DMS79 treated with DMSO at 0.1 percent for 48 hours (cell line): ENCODE data around the gene HPS5.

Experiments used
- DNase-seq: peaks from one replicate; lab custom pipeline; 2025; lab: John Stamatoyannopoulos, UW

HPS5 gene

DNA sequence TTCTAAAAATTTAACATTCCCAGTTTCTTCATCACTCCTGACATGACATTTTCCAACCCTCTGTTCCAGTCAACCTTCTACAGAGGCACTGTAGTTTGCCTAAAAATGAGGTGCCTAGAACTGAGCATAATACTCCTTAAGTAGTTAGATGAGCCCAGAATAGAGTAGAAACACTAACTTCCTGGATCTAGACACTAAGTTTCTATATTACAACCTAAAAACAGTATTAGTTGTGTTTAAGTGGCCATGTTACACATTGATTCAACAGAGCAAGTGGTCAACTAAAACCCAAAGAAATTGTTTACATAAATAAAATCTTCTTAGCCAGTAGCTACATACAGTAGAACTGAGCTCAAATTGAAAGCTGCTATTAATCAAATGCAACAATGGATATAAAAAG, 1.3 kb downstream of the HPS5 start:
- DNase-seq = no peak

DNA sequence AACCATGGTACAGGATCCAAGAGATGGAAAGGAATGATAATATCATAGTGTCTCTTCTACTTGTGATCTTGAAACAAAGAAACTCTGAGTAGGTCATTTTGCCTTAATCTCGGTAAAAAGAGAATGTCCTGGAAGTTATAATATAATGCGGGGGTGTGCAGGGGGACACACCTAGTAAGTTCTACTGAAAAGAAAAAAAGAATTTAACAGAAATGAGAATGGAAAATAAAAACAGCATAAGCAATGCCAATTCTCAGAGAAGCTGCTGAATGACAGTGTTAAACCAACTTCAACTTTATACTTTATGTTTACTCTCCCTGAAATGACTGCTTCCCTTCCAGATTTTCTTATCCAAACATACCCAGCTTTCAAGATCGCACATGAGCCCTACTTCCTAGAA, 2.0 kb downstream of the HPS5 start:
- no peak for DNase-seq

DNA sequence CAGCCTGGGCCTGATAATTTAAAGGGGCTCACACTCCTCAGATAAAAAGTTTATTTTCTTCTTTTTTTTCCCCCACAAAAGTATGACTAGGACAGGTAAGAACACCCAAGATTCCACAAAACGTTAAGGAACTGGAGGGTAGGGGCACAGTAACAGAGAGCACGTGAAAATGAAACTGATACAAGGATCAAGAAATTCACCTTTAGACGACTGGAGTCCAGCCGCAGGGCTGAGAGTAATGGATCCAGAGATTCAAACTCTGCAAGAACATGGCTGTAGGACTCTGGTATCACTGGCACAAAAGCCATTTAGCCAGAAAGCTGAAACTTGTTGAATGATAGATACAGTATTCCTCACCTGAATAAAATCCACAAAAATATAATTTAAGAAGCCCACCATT, 4.4 kb downstream of the HPS5 start:
- no peak for DNase-seq

DNA sequence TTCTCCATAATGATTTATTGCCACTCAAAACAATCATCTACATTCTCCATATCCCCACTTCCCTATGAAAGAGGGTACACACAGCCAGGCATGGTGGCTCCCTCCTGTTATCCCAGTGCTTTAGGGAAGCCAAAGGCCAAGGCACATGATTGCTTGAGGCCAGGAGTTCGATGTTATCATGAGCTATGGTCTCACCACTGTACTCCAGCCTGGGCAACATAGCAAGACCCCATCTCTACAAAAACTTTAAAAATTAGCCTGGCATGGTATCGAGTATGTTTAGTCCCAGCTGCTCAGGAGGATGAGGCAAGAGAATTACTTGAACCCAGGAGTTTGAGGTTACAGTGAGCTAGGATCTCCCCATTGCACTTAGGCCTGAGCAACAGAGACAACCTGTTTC, 6.0 kb downstream of the HPS5 start:
- DNase-seq = no peak

DNA sequence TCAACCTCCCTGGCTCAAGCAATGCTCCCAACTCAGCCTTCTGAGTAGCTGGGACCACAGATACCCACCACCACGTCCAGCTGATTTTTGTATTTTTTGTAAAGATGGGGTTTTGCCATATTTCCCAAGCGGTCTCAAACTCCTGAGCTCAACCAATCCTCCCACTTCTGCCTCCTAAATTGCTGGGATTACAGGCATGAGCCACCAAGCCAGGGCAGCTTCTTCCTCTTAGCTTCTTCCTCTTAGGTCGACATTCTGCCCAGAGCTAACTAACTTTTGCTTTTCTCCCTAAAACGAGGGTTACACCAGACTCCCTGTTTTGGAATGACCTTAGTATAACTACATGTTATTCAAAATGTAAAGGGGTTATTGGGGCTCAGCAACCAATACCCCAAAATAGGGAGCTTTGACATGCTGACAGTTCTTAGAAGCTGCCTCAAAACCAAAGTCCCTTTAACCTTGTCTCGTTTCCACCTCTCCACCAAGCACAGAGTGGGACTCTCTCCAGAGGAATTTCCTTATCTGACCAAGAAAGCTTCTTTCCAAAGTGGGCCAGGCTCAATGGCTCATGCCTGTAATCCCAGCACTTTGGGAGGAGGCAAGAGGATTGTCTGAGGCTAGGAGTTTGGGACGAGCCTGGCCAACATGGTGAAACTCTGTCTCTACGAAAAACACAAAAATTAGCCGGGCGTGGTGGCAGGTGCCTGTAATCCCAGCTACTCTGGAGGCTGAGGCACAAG, 7.0 kb downstream of the HPS5 start:
- no peak for DNase-seq

DNA sequence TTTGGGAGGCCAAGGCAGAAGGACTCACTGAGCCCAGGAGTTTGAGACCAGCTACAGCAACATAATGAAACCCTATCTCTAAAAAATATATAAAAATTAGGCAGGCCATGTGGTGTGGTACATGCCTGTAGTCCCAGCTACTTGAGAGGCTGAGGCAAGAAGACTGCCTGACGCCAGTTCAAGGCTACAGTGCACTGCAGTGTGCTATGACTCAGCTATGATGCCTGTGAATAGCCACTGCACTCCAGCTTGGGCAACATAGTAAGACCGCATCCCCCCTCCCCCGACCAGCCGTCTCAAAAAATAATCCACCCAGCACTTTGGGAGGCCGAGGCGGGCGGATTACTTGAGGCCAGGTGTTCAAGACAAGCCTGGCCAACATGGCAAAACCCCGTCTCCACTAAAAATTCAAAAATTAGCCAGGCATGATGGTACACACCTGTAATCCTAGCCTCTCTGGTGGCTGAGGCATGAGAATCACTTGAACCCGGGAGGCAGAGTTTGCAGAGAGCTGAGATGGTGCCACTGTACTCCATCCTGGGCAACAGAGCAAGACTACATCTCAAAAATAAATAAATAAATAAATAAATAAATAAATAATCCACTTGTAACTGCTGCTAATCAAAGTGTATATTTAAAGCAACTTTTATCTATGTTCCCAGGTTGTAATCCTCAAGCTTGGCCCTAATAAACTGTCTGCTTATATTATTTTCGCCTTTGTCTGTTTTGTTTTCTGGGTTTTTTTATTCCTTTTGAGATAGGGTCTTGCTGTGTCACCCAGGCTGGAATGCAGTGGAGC, 7.8 kb downstream of the HPS5 start:
- DNase-seq = no peak

DNA sequence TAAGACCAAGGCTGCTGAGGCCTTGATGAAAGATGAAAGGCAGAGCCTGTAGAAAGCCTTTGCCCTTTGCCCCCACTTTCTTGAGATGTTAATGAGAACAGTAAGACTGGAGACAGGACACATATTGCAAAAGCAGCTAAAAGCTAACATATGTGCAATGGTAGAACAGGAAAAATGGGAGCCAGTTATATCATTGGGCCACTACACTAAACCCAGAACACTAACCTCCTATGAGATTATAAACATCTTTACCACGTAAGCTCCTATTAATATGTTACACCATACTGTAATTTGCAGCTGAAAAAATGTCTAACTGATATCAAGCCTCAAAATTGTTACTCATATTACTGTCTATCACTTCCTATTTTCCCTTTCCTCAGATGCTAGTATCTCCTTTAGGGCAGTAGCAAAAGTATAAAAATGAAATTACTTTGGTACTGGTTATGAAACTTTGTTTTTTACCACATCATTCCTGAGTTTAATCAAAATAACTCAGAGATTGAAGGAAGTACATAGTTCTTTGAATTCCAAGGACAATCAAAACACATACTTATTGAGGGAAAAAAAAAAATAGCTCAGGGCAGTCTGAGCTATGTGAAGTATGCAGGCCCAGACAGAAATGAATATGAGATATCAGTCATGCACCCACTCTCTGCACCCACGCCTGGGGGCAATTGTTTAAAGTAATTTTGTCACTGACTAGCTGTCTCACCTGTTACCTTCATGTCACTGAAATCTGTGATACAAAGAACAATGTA, 9.1 kb downstream of the HPS5 start:
- no peak for DNase-seq

DNA sequence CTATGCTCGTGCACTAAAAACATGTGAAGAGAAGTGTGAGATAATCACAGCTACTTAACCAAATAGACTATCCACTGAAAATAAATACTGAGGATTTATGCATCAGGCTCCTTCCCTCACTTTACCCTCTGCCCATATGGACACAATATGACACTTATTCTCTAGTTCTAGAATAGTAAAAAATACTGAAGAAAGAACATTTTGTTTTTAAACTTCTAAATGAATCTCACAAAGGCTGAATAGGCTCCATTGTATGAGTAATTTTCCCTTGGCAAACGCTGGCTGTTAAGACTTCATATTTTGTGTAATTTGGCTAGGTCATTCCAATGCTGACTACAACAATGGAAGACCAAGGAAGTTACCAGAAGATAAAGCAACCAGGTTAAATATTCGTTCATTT, 9.9 kb downstream of the HPS5 start:
- no peak for DNase-seq

DNA sequence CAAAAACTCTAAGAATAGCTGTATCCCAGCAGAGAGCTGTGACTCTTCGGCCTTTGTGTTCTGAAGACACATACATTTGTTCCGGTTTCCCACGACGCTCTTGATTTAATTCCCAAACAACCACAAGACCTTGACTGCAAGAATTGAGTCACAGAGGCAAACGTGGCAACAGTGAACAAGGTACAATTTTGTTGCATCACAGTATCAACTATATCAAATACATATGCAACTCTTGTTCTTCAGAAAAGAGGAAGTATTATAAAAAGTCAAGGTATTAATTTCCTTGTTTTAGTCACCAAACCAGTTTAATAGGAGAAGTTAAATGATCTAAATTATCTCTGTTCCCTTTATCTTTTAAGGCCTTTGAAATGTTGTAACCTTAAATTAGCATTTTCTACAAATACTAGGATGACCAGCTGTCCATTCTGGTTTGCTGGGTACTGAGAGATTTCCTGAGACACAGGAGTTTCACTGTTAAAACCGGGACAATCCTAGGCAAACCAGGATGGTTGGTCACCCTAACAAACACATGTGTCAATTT, 11.1 kb downstream of the HPS5 start:
- no peak for DNase-seq

DNA sequence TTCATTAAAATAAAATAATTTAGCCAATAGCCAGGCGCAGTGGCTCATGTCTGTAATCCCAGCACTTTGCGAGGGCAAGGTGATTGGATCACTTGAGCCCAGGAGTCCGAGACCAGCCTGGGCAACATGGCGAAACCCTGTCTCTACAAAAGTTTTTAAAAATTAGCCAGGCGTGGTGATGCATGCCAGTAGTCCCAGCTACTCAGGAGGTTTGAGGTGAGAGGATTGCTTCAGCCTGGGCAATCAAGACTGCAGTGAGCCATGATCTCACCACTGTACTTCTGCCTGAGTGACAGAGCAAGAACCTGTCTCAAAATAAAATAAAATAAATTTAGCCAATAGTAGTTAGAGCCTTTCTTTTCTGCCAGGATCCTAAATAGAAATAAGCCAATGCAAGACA, 12.2 kb downstream of the HPS5 start:
- DNase-seq = no peak

DNA sequence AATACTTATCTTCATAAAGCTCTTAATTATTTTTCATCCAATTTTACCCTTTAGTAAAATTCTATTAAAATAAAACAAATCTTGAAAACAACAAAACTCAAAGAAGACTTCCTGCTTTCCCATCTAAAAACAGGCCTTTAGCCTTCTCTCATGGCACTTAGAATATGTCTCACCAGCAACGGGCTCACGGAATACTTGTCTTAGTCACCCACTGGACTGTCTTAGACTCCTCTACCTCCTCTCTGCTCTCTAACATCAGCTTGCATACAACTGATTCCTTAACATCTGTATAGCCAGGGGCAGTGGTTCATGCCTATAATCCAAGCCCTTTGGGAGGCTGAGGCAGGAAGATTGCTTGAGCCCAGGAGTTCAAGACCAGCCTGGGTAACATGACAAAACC, 13.7 kb downstream of the HPS5 start:
- no peak for DNase-seq

DNA sequence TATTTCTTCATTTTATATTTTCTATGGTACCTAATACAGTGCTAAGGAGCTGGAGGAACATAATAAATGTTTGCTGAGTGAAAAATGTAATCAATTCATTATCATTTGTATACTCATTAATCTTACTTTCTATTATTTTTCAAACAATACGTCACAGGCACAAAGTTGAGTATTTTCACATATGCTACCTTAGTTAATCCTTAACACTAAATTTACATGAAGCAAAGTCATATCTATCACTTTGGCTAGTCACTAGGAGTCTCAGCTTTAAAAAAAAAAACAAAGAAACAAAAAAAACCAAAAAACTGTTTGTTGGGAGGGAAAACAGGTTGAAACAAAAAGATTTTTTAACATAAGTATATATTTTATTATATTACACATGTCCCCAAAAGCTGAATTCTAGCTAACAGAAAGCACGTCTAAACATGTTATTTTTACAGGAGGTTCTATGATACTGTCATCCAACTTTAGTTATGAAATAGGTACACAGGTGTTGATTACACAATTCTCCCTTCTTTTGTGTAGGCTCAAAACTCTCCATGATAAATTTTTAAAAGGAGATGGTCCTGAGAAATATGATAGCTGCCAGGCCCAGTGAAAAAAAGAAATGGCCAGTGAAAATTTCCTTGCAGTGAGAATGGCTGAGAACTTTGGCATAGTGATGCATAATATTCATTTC, 14.3 kb downstream of the HPS5 start:
- DNase-seq = no peak

DNA sequence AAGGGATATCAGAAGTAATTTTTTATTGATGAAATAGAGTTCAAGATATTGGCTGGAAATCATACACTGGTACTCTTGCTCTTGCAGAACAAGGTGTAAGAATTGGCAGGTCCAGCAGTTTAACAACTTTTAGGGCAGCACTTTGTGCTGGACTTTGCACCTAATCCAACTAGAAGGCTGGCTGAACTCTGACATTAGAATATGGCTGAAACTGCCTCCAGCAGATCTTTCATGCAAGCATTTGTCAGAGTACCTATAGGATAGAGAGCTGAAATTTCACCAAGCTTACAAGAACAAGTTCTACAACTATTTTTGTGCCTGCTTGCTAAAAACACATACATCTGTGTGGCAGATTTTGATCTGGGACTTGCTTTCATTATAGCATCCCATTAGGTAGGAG, 17.2 kb downstream of the HPS5 start:
- no peak for DNase-seq

DNA sequence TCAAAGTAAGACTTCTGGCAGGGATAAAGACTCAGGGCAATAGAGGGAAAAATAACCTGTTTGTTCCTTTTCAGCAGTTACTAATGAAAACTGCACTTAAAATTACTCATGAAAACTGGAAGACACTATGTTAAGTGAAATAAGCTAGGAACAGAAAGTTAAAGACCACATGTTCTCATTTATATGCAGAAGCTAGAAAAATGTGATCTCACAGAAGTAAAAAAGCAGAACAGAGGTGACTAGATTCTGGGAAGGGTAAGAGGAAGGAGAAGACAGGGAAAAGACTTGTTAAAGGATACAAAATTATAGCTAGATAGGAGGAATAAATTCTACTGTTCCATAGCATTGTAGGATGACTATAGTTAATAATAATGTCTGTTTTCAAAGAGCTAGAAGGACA, 22.2 kb downstream of the HPS5 start:
- no peak for DNase-seq

DNA sequence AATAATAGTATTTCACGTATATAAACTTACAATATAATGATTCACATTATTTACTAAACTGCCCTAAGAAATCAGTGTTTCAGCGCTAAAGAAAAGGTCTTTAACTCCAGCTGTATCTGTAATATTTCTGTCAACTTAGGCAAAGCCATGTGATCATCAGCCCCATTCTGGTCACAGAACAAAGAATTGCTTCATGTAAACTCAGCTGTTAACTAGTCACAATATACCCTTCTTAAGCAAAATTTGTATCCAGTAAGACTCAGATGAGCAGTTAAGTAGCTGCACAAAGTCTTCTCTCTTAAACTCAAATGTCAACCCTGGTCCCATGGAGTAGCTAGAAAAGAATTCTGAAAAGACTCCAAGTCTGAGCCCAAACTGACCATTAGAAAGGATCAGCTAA, 26.6 kb downstream of the HPS5 start:
- DNase-seq = no peak

DNA sequence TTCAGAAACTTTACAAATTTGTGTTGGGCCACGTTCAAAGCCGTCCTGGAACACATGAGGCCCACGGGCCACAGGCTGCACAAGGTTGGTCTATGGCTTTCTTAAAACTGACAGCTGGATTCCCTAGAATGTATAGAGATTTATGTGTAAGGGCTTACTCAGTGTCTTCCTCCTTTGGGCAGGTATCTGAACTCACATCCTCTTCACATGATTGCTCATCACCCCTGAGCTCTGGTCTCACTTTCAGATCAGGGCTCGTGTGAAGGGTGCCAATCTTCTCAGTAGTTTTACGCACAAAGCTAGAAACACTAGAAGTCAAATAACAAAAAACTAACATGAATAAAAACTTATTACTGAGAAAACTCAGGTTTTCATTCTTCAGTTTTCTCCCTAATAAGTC, 27.1 kb downstream of the HPS5 start:
- no peak for DNase-seq

DNA sequence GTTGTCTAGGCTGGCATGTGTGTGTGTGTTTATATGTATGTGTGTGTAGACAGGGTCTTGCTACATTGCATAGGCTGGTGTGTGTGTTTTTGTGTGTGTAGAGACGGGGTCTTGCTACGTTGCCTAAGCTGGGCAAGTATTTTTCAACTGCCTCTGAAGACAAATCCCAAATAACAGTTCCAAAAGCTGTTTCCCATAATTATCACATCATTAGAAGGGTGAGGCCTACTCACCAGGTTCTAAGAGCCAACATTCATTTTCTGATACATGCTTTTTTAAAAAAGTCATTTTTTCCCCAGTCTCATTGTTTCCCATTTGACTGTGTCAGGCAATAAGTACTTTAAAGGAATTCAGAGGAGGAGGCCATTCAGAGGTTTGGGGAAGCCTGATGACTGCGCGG, 33.0 kb downstream of the HPS5 start:
- no peak for DNase-seq

DNA sequence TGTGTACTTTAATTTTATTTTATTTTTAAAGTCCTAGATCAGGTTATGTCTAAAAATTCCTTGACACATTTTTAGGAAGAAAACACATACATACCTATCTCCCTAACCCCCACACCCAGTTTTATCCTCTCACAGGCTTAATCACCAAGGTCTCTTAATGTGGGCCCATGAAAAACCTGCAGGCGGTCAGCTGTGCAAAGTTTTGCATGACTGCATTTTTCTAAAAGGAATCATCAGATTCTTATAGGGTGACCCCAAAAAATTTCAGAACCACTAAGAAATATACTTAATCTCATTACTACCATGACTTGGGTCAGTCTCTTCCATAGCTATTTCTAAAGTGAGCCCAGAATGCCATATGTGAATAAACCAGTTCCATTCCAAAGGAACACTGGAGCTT, 36.1 kb downstream of the HPS5 start:
- no peak for DNase-seq

DNA sequence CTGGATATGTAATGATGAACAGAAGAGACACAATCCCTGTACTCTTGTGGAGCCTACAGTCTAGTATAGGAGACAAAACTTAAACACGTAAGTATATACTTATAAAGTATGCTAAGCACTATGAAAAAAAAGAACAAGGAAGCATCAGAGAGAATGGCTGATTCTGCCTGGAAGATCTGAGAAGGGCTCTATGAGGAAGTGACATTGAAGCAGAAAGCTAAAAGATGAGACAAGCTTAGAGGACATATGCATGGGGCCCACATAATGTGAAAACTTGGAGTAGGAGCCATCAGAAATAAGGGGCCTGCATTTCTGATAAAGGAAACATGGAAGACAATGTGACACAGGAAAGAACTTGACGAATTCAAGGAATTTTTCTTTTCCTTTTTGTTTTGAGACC, 39.3 kb downstream of the HPS5 start:
- no peak for DNase-seq

DNA sequence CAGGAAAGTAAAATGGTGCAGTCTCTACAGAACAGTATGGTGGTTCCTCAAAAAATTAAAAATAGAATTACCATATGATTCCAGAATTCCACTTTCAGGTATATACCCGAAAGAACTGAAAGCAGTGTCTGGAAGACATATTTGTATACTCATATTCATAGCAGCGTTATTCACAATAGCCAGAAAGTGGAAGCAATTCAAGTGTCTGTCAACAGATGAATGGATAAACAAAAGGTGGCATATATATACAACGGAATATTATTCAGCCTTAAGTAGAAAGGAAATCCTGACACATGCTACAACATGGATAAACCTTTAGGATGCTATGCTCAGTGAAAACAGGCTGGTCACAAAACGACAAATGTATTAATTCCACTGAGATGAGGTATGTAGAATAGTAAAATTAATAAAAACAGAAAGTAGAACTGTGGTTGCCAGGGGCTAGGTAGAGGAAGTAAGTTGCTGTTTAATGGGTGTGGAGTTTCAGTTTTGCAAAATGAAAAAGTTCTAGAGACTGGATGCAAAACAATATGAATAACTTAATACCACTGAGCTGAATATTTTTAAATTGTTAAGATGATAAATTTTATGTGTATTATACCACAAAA, 41.4 kb downstream of the HPS5 start:
- DNase-seq = no peak

DNA sequence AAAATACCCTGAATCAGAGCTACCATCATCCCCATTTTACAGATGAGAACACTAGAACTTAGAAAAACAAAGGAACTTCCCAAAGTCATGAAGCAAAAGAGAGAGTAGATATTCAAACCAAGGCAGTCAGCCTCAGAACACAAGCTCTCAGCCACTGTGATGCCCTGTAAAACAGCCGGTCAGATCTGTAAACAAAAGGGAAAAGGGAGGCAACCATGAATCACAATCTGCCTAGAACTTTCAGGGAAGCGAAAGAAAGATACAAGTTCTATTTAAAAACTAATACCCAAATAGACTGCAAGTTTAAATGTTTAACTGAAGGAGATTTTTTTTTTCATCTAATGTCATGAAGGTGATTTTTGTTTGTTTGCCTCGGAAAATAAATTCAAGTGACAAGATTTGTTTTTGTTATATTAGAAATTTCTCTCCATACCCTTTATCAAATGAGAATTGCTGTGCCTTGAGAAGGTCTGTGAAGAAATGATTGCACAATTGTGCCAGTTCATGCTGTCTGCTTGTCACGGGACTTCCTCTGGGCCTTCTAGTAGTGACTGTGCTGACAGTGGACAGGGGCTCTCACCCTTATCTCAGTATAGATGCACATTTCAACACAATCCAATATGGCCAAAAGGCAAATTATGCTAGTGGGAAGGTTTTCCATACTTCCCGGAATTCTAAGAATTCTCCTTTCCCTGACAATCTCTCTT, 44.2 kb downstream of the HPS5 start:
- DNase-seq = no peak
